ENCODE measurements around the gene PMEPA1.

DNA sequence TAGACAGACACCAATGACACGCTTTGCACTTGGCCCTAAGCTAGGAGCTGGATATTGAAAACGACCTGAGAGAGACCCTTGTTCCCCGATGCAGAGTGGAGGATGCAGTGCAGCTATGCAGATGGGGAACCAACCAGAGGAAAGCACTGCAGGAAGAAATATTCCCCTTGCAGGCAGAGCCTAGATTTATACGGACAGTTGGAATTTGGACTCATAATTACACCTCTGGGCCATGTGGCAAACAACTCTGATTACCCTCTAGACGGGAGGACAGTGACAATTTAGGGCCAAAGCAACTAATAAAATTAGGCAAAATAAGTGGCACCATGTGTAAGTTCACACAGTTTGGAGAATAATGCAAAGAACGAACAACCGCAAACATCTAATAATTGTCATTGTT, 12.3 kb downstream of the PMEPA1 start:
- TF ChIP-seq EZH2 (IDR thresholded peaks at IDR 0.05) (no peak), POLR2AphosphoS5 (IDR thresholded peaks at IDR 0.05; ENCODE audit: borderline replicate concordance, low read depth, low read length) (no peak), FOXP2 (optimal IDR thresholded peaks at IDR 0.05; ENCODE audit: control extremely low read depth, extremely low read length, insufficient read depth) (no peak)
